ENCODE results near the gene KDM4B. TPM values are rescaled to one million over a fixed set of nuclear protein-coding genes. Genes with fewer than 3 reads are reported as not detected.

KDM4B gene
- total RNA-seq, 4 donors from 2014 or later = 14.0 to 39.9 (median 19.5) TPM

- WGBS, 2 donors = 81 to 84% methylated on average over 5 to 10 of the region's 26 CpGs
- Histone ChIP-seq H3K27ac (no peak overlapping the region), H3K27me3 (no peaks in the 10 kb centered on the region), H3K4me1 (peaks cover 0 to 28% (median 7%) of the 10 kb centered on the region in 3 donors), H3K9me3 (no peaks in the 10 kb centered on the region), H3K4me3 (no peak overlapping the region), H3K36me3 (peaks cover 0 to 87% (median 7%) of the 10 kb centered on the region in 3 donors)
- no peak for DNase-seq
- intact Hi-C loops (cut with DNase I) = no loop called here
- TF ChIP-seq POLR2A (IDR thresholded peaks at IDR 0.05) (no peak), CTCF (IDR thresholded peaks at IDR 0.05) (no peak)
Measured at GRCh38 chr19:5126498-5127223, 157.7 kb downstream of the KDM4B start.

GRCh38 chr19:5127717-5128116, 158.8 kb downstream of the KDM4B start:
- intact Hi-C loops (cut with DNase I) = no loop called here
- H3K27ac ChIP-seq = peak overlapping the region in 1 of 4 donors; percentile 28
- WGBS, 2 donors = no CpG with 5 or more reads among the region's 12 CpGs
- DNase-seq = no peak
- TF ChIP-seq POLR2A (IDR thresholded peaks at IDR 0.05) (no peak), CTCF (IDR thresholded peaks at IDR 0.05) (no peak)
- no peaks in the 10 kb centered on the region for H3K9me3 ChIP-seq
- H3K4me3 ChIP-seq = no peak overlapping the region
- peaks cover 3 to 39% (median 7%) of the 10 kb centered on the region in 3 donors for H3K4me1 ChIP-seq
- peaks cover 0 to 87% (median 4%) of the 10 kb centered on the region in 3 donors for H3K36me3 ChIP-seq
- H3K27me3 ChIP-seq = no peaks in the 10 kb centered on the region

- Histone ChIP-seq H3K27ac (peak overlapping the region in 1 of 4 donors; percentile 28), H3K36me3 (peaks cover 5 to 87% (median 5%) of the 10 kb centered on the region in 3 donors), H3K4me3 (peak overlapping the region in 1 of 4 donors; percentile 15), H3K9me3 (no peaks in the 10 kb centered on the region), H3K27me3 (no peaks in the 10 kb centered on the region), H3K4me1 (peaks cover 3 to 39% (median 7%) of the 10 kb centered on the region in 3 donors)
- intact Hi-C loops (cut with DNase I) = no loop called here
- no peak for TF ChIP-seq POLR2A (IDR thresholded peaks at IDR 0.05)
- no peak for TF ChIP-seq CTCF (IDR thresholded peaks at IDR 0.05)
- DNase-seq = no peak
- WGBS, 2 donors = no CpG with 5 or more reads among the region's 25 CpGs
Measured at GRCh38 chr19:5128251-5128935, 159.5 kb downstream of the KDM4B start.

- Histone ChIP-seq H3K4me3 (peak overlapping the region in 1 of 4 donors; percentile 15), H3K4me1 (peaks cover 3 to 39% (median 7%) of the 10 kb centered on the region in 3 donors), H3K9me3 (no peaks in the 10 kb centered on the region), H3K27me3 (no peaks in the 10 kb centered on the region), H3K27ac (no peak overlapping the region), H3K36me3 (peaks cover 8 to 87% (median 11%) of the 10 kb centered on the region in 3 donors)
- TF ChIP-seq POLR2A (IDR thresholded peaks at IDR 0.05) (no peak), CTCF (IDR thresholded peaks at IDR 0.05) (no peak)
- 82% methylated on average over 2 of the region's 9 CpGs; no CpG with 5 or more reads in 1 of the 2 donors for WGBS, 2 donors
- no peak for DNase-seq
- intact Hi-C loops (cut with DNase I) = no loop called here
Measured at GRCh38 chr19:5128936-5129389, 160.1 kb downstream of the KDM4B start.

- H3K4me3 ChIP-seq = no peak overlapping the region
- H3K9me3 ChIP-seq = no peaks in the 10 kb centered on the region
- H3K4me1 ChIP-seq = peaks cover 3 to 39% (median 7%) of the 10 kb centered on the region in 3 donors
- DNase-seq = no peak
- intact Hi-C loops (cut with DNase I) = no loop called here
- 84 to 87% methylated on average over 5 to 6 of the region's 13 CpGs for WGBS, 2 donors
- TF ChIP-seq CTCF (IDR thresholded peaks at IDR 0.05) (no peak), POLR2A (IDR thresholded peaks at IDR 0.05) (no peak)
- H3K27me3 ChIP-seq = no peaks in the 10 kb centered on the region
- H3K36me3 ChIP-seq = peaks cover 11 to 87% (median 18%) of the 10 kb centered on the region in 3 donors
- no peak overlapping the region for H3K27ac ChIP-seq
Measured at GRCh38 chr19:5129691-5130090, 160.8 kb downstream of the KDM4B start.
